SK-MEL-5 (cell line): ENCODE results near the gene TGFB2. TPM values are rescaled to one million over a fixed set of nuclear protein-coding genes. Genes with fewer than 3 reads are reported as not detected.
A peak's percentile ranks its signal among the peaks of the same experiment; 100 is the strongest.

Source experiments
- DNase-seq: peaks from one replicate; pipeline ENCODE4 v3.0.0-alpha.2; 2016; ENCODE audit warnings: low read depth, low spot score
- in situ Hi-C: cut with HindIII; loops from 2 replicates; pipeline ENCODE4 v1.10.0; 2016; ENCODE audit warnings: low sequenced_read_pairs, high pct_unique_total_duplicates, low pct_unique_long_range_greater_than_20kb
- total RNA-seq: library from RNA; depleted of rRNA; stranded (reverse); fragments of >200 nt; shearing (Covaris generic); gene quantifications from 2 replicates; pipeline ENCODE4 v1.2.3, GENCODE V29; 2014

The TGFB2 gene
- total RNA-seq, 1 experiment from 2014 or later: 1.8 TPM

DNA sequence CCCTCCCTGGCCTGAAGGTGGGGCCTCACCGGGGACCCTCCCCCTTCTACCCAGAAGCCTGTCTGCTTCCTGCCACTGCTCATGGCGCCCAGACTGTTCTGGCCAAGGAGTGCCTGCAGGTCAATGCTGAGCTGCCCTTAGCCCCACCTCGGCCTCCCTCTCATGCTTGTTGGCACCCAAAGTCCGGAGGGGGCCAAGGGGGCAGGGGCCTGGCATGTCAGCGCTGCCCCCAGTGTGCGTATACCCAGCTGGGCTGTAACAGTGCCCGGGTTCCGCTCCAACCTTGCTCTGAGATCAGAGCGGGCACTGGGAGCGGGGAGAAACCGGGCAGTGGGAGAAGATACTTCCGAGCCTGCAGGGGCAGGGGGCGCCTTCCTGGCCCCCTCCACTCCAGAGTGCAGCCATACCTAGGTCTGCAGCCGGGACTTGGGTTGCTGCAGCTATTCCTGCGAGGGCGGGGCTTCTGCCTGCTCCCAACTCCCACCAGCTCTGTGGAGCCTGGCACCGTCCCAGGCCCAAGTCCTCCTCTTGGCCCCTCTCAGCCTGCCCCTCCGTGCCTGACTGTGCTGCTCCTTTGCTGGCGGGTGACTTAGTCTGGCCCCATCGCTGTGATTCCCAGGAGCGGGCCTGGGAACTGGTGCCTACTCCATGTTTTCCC is 21.4 kb upstream of the TGFB2 start:
- in situ Hi-C loops: no loop called here
- DNase-seq: no peak

DNA sequence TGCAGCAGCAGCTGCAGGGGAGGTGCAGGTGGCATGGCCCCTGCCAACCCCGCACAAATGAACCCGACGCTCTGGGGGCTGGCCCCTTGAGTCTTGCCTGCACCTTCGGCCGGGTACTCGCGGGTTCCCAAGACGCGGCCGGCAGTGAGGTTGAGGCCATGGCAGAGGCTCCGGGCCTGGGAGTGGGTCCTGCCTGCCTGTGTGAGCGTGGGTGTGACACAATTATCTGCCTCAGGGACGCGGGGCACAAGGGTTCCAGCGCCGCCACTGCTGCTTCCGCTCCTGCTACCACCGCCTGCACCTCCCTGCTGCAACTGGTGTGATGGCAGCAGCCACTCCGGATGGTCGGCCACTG is 20.9 kb upstream of the TGFB2 start:
- in situ Hi-C loops: no loop called here
- DNase-seq: no peak

DNA sequence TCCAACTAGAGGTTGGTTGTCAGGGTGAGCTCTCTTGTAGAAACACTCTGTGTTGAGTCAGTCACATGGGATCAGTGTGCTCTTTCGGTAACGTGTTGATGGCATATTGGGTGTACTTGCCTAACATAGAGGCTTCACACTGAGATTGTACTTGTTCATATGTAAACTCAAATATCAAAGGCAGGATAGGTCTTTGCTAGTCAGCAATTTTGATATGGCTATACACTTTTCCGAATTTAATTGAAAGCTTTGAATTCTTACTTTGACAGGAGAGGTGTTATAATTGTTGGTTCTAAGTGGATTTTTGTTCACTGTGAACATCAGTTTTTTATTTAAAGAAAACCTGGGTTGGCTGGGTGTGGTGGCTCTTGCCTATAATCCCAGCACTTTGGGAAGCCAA is 16.4 kb upstream of the TGFB2 start:
- in situ Hi-C loops: no loop called here
- no peak for DNase-seq

DNA sequence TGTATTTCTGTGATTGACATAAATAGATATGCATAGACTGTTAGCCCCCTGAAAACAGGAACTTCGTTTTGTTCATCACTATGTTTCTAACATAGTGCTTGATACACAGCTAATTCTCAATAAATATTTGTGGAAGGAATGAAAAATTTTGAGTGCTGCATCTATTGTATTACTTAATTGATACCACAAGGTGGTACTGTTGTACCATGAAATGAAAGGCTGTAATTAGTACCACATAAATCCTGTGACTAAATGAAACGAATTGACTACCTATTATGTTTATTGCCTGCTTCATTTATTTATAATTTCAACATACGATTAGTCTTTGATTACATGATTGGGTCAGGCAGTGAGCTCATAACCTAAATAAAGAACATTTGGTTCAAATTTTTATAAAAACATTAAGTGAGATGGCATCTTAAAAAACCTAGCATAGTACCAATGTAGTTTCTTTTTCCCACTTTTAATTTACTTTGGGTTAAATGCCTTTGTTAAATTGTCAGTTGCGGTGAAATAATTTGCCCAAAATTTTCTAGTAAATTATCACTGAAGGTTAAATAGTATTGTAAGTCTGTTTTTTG is 15.0 kb upstream of the TGFB2 start:
- in situ Hi-C loops: no loop called here
- DNase-seq: peak; percentile 48

DNA sequence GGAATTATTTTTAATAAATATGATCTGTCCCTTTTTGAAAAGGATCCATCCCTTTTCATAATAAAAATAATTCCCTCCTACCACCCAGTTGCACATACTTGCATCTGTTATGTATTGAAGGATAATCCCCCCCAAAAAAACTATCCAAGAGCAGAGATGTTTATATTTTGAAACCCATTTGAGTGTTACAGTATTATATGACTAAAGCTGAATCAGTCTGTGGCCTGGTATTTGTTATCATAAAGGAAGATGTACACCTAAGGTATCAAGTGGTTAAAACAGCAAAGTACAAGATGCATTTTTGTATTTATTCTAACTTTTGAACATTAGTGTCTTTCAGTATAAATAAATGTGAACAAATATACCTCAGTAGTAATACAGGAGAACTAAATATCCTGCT is 12.7 kb upstream of the TGFB2 start:
- in situ Hi-C loops: no loop called here
- DNase-seq: no peak

DNA sequence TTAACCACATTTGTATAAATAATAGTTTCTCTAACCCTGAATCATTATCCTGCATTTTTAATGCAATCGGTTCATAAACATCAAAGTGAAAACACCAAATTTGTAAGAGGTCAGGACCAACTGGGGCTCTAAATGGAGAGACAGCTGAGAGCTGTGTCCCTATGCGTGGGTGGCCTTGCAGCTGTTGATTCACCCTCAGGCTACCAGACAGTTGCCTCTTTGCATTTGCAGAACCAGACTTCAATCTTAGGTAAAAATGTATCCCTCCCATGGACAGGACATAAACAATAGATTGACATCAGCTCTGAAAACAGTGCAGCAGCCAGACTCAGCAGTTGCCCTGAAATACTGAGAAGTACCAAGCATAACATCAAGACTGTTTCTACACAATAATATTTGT is 8.8 kb upstream of the TGFB2 start:
- in situ Hi-C loops: no loop called here
- DNase-seq: no peak

DNA sequence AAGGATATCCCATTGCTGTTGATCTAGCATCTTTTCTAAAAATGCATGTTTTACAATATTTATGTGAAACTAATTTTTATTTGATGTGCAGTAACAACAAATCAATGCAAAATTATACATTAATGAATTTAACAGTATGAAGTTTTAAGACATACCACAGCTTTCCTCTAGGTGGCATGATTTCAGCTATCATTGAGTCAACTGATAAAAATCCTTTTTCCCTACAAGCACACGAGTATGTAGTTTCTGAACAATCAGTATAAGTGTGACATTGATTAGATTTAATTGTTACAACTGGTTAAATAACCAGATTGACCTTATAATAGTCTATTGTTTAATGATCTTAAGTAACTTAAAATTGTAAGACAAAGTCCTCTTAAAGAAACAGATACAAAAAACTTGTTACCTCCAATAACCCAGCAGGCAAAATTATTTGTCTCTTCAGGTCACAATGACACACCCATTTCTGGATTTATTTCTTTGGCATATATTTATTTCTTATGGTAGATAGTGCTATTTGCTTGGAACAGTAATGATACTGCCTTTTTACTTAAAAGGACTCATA is 5.8 kb upstream of the TGFB2 start:
- in situ Hi-C loops: no loop called here
- peak; percentile 58 for DNase-seq

DNA sequence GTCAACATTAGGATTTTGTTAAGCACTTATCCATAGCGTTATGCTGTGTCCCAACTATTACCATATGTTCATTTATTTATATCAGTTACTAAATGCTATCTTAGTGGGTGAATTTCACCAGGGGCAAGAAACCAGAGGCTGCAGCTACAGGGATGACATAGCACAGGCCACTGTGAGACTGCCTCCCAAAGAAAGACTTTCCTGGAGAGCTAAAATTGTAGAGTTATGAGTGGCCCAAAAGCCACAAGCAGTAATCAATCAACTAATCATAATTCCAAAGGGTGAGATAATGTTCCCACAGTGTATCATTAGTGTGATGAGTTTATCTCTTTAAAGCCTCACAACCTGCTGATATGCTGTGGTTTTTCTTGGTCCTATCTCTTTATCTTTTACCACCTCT is 3.8 kb upstream of the TGFB2 start:
- DNase-seq: no peak
- in situ Hi-C loops: no loop called here

DNA sequence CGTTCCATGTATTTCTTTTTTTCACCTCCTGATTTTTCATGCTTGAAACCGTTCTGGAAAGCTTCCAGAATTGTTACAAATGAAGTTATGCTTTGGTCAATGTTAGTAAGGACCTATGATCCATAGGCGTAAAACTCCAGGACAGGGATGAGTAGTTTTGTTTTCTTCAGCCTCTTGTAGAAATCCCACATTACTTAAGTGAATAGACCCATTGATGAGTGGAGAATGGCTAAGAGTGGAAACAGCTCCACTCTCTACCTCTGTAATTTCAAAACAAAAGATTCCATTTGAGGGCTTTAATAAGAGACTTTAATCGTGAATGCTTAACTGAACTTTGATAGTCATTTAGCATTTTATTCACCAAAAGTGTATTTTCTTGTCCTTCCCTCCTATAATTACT is 3.0 kb upstream of the TGFB2 start:
- in situ Hi-C loops: no loop called here
- DNase-seq: peak; percentile 52

DNA sequence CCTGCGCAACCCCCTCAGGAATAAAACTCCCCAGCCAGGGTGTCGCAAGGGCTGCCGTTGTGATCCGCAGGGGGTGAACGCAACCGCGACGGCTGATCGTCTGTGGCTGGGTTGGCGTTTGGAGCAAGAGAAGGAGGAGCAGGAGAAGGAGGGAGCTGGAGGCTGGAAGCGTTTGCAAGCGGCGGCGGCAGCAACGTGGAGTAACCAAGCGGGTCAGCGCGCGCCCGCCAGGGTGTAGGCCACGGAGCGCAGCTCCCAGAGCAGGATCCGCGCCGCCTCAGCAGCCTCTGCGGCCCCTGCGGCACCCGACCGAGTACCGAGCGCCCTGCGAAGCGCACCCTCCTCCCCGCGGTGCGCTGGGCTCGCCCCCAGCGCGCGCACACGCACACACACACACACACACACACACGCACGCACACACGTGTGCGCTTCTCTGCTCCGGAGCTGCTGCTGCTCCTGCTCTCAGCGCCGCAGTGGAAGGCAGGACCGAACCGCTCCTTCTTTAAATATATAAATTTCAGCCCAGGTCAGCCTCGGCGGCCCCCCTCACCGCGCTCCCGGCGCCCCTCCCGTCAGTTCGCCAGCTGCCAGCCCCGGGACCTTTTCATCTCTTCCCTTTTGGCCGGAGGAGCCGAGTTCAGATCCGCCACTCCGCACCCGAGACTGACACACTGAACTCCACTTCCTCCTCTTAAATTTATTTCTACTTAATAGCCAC is 696 bp downstream of the TGFB2 start:
- in situ Hi-C loops: no loop called here
- DNase-seq: no peak

DNA sequence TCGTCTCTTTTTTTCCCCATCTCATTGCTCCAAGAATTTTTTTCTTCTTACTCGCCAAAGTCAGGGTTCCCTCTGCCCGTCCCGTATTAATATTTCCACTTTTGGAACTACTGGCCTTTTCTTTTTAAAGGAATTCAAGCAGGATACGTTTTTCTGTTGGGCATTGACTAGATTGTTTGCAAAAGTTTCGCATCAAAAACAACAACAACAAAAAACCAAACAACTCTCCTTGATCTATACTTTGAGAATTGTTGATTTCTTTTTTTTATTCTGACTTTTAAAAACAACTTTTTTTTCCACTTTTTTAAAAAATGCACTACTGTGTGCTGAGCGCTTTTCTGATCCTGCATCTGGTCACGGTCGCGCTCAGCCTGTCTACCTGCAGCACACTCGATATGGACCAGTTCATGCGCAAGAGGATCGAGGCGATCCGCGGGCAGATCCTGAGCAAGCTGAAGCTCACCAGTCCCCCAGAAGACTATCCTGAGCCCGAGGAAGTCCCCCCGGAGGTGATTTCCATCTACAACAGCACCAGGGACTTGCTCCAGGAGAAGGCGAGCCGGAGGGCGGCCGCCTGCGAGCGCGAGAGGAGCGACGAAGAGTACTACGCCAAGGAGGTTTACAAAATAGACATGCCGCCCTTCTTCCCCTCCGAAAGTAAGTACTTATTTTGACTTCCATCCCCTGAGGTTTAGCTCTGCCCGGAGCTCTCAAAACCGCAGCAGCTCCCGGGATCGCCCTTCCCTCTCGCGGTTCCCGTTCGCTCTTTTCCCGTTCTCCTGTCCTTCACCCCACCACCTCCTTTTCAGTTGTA is 1.5 kb downstream of the TGFB2 start:
- in situ Hi-C loops: no loop called here

DNA sequence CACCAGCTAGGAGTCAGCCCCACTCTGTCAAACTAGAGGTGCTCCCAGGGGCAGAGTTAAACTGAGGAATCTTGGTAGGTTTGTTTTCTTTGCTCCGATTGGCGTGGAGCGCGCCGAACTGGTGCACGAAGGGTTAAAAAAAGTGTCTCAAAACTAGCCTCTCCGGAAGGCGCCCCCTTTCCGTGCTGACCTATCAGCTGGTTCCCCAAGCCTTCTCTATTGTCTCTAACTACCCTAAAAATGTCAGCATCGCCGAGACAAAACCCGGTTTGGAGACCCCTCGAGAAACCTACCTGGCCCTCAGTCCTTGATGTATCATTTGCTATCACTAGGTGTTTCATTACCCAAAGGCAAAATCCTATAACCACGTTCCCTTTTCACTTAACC is 2.2 kb downstream of the TGFB2 start:
- in situ Hi-C loops: no loop called here
- DNase-seq: no peak

More for the DNA sequence above, 1.5 kb downstream of the TGFB2 start:
- no peak for DNase-seq

DNA sequence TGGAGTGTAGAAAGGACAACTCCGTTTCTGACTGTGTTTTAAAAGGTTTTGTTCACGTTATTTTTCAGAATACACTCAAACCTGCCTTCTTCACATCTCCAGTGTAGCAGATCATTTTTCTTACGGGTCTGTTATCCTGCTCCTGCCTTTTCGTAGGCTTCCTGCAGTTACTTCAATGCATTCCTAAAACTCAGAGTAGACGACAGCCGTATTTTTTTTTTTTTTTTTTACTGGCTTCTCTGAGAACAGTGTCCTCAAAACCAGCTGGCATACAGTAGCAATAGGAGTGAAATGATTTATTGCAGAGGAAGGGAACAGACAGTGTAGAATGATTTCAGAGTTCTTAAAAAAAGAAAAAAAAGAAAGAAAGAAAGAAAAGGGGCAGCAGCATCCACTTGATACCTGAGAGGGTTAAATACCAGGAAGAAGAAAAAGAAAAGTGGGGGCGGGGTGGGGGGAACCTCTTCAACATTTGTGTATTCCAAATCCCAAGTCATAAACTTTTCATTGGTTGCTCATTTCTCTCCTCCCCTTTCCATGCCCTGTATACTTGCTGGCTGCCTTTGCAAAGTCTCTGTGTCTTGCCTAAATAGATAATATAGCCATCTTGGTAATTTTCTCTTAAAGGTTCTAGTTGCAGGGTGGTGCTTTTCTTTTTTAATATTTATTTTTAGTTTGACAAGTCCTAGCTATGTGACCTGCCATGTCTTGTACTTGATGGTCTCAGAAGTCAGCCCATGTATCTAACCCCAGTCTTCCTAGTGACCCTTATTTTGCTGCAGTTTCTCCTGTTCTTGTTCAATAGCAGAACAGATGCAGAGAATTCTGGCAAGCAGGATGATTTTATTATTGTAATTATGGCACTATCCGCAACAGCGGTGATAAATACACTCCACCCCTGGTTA is 2.8 kb downstream of the TGFB2 start:
- in situ Hi-C loops: no loop called here
- no peak for DNase-seq

DNA sequence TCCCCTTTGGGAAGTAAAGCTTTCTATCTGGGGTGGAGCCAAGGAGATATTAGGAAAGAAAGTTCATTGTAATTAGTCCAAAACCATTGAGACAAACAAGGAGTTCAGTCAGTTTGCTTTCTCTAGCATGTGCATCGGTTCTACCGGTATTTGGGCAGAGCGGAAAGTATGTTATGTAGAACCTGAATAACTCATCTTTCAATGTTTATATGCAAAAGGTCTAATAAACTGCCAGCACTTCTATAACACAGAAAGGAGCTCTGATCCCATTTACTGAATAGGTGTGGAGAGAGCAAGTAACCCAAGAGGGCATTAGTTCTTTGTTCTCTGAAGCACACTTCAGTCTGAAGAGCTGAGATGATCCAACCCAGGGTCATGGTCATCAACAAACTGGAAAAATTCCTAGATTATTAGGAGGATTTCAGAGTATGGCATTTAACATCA is 3.5 kb downstream of the TGFB2 start:
- in situ Hi-C loops: no loop called here

DNA sequence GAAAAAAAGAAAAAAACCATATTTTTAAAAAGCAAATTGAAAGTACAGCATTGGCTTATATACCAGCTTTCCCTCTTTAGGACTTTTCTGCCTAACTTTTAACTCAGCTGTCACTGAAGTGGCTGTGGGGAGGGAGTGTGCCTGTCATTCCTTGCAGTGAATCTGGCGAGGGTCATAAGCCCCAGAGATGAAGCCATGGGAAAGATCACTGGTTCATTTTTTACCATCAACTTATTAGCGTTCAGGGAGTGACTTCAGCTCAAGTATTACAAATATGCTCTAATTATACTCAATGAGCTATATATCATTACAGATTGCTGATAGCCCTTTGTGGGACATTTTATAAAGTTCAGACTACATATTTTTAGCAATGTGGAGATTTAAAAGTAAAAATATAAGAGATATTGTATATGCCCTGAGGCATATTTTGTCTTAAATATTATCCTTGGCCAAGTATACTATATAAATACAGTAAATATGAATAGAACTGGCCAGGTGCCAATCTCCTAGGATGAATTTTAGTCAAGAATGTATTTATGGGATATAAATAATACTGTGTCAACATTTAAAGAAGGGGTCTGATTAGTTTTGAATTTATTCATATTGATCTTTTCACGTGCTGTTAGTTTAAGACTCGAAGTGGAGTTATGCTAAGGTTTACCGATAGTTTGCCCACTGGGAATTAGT is 4.4 kb downstream of the TGFB2 start:
- in situ Hi-C loops: no loop called here
- no peak for DNase-seq

More for the DNA sequence above, 3.5 kb downstream of the TGFB2 start:
- DNase-seq: no peak

DNA sequence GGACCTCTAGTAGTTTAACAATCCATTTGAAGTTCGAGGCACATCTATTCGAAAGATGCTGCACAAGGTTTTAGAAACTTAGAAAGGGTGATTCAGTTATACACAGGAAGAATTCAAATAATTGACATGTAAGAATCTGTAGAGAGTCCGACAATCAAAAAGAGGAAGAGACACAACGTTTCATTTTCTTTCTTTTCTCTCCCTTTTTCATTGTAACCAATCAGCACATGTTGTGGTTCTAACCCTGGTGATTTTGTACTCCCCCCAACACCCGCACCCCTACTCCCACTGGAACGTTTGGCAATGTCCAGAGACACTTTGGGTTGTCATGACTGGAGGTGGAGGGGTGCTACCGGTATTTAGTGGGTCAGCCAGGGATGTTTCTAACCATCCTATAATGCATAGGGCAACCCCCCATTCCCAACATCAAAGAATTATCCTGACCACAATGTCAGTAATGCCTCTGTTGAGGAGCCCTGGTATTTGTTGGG is 4.9 kb downstream of the TGFB2 start:
- no peak for DNase-seq
- in situ Hi-C loops: no loop called here
